ENCODE data around the gene FAM217B.

Gene FAM217B

GRCh38 chr20:59940129-59940955 is at the start of gene FAM217B, which contains the start of gene PPP1R3D:
Gene FAM217B, plus strand, starts transcription at chr20:59940389. Its CDS starts 3,555 bp downstream, at chr20:59943944.
Gene PPP1R3D, minus strand, starts transcription at chr20:59940305. Its CDS starts 374 bp downstream, at chr20:59939931.
- peak; percentile 15; the same call in 1 of the 2 replicates for TF ChIP-seq CTCF (conservative IDR thresholded peaks at IDR 0.05)
- H3K27ac ChIP-seq, result peak within 1 kb of the TSS; percentile 98

- H3K27ac ChIP-seq, result peak overlapping the region; percentile 31
- TF ChIP-seq CTCF (conservative IDR thresholded peaks at IDR 0.05), result no peak
Measured at GRCh38 chr20:59891581-59891980, 48.6 kb upstream of the FAM217B start.

- TF ChIP-seq CTCF (conservative IDR thresholded peaks at IDR 0.05), result no peak
- H3K27ac ChIP-seq, result no peak overlapping the region
Measured at GRCh38 chr20:59895908-59896307, 44.3 kb upstream of the FAM217B start.

- TF ChIP-seq CTCF (conservative IDR thresholded peaks at IDR 0.05), result no peak
Measured at GRCh38 chr20:59902470-59902869, 37.7 kb upstream of the FAM217B start.

GRCh38 chr20:59903621-59904020 is 36.6 kb upstream of the FAM217B start:
- TF ChIP-seq CTCF (conservative IDR thresholded peaks at IDR 0.05), result no peak
- peak overlapping the region; percentile 73 for H3K27ac ChIP-seq

More at GRCh38 chr20:59902470-59902869, 37.7 kb upstream of the FAM217B start:
- H3K27ac ChIP-seq, result peak overlapping the region; percentile 73

- no peak for TF ChIP-seq CTCF (conservative IDR thresholded peaks at IDR 0.05)
Measured at GRCh38 chr20:59908855-59909254, 31.3 kb upstream of the FAM217B start.

GRCh38 chr20:59911041-59911440 is 29.1 kb upstream of the FAM217B start:
- no peak for TF ChIP-seq CTCF (conservative IDR thresholded peaks at IDR 0.05)
- no peak overlapping the region for H3K27ac ChIP-seq

More at GRCh38 chr20:59908855-59909254, 31.3 kb upstream of the FAM217B start:
- no peak overlapping the region for H3K27ac ChIP-seq
